HG02970 (cell line): ENCODE measurements around the gene GRPEL2.

ENCODE experiments used
- ATAC-seq: cut with Tn5 transposase; IDR thresholded peaks from one replicate; pipeline ENCODE4 v1.9.1; 2021; ENCODE audit warnings: mild to moderate bottlenecking, moderate library complexity, moderate number of reproducible peaks; ENCODE audit not compliant: unreplicated experiment, low FRiP score

GRPEL2 gene

GRCh38 chr5:149317281-149318048 lies 27.8 kb upstream of the GRPEL2 start:
- ATAC-seq, result no peak

DNA sequence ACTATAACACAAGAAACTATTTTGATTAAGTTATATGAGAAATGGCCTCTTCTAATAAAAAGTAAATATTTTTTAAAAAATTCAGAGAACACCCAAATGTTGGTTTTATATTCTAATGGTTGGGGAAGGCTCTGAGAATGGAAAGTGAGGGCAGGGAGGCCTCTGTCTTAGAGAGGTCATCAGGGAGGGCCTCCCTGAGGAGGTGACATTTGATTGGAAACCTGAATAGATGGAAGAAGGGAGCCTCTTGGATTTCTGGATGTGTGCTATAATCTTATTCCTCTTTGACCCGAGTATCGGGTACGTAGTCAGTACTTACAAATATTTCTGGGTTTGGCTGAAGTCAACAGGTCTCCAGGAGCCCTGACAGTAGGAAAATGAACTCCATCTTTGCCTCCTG lies 26.1 kb upstream of the GRPEL2 start:
- ATAC-seq, result no peak

DNA sequence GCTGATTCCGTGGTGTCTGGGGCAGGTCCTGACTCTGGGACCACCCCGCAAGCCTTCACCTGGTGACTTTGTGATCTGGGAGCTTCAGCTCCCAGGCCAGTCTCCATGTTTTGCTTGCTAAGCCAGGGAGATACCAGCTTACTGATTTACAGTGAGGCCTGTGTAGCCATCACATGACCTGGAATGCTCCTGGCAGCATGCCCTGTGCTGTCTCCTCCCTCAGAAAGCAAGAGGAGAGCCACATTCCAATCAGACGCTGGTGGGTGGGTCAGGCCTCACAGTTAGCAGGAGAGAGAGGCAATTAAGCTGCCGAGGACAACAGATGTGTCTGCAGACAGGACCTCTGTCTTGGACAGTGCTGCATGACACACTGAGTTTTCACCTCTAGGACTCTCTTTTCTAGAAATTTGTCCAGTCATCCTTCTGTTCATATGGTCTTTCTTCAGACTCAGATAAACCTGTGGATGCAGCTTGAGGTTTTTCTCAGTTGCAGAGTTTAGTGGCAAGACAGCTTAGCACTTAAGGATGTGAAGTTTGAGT lies 24.4 kb upstream of the GRPEL2 start:
- no peak for ATAC-seq

DNA sequence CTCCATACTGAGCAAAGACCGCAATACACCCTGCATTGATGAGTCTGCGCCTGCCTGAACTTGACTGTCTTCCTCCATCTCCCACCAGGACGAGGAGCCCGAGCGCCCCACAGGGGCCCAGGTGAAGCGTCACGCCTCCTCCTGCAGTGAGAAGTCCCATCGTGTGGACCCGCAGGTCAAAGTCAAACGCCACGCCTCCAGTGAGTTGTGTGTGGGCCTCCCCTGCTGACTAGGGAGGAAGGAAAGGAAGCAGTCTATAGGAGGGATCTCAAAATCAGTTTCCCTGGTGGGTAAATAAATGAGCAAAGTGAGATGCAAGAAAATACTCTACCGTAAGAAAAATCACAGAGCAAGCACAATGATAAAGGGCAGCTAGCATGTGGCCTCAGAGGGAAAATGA lies 22.8 kb upstream of the GRPEL2 start:
- ATAC-seq, result no peak

DNA sequence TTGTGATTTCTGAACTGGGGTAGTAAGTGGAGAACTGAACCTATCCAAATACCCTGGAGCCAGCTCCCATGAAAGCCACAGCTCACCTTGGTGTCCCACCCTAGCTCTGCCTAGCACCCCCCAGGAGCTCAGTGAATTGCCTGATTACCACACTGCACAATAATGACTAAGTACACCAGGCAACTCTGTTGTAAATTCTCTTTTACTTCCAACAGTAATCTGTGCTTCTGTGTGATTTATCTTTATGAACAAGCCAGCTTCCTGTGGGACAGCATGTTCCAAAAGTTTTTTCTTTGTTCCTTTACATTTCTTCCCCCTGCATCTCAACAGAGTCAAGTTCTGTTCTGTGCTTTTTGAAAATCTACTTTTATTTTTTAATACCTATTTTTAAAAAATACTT lies 22.1 kb upstream of the GRPEL2 start:
- no peak for ATAC-seq

- no peak for ATAC-seq
These were observed 21.6 kb upstream of the GRPEL2 start for GRCh38 chr5:149323621-149324205.

- ATAC-seq, result no peak
These were observed 20.7 kb upstream of the GRPEL2 start for GRCh38 chr5:149324641-149325040.

GRCh38 chr5:149325166-149325735 lies 20.0 kb upstream of the GRPEL2 start:
- no peak for ATAC-seq

DNA sequence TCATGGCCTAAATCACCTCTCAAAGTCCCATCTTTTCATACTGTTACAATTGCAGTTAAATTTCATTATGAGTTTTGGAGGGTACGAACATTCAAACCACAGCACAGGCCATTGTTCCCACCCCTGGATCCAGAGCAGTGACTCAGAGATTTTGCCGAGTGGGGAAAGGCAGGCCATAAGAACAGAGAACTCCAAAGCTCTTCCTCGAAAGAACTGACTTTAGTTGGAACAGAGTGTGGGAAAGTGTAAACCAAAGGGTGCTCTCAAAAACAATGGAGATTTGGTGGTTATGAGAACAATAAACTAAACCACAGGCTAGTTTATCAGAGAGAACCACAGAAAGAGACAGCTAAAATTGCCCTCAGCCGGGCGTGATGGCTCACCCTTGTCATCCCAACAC lies 19.4 kb upstream of the GRPEL2 start:
- ATAC-seq, result no peak

GRCh38 chr5:149326611-149327010 lies 18.7 kb upstream of the GRPEL2 start:
- ATAC-seq, result no peak

DNA sequence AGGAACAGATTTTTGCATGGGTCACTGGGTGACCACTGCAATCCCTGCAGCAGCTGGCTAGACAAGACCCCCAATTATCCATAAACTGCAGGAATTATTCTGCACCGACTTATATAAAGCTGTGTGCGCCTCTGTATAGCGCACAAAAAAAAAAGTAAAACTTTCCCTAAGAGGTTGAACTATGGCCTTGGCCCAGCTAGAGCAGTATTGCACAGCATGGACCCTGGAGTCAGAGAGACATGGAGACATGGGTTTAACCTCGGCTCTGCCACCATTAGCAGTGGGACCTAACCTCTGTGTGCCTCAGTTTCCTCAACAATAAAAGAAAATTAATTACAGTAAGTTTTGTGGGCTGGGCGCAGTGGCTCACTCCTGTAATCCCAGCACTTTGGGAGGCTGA lies 17.1 kb upstream of the GRPEL2 start:
- no peak for ATAC-seq

DNA sequence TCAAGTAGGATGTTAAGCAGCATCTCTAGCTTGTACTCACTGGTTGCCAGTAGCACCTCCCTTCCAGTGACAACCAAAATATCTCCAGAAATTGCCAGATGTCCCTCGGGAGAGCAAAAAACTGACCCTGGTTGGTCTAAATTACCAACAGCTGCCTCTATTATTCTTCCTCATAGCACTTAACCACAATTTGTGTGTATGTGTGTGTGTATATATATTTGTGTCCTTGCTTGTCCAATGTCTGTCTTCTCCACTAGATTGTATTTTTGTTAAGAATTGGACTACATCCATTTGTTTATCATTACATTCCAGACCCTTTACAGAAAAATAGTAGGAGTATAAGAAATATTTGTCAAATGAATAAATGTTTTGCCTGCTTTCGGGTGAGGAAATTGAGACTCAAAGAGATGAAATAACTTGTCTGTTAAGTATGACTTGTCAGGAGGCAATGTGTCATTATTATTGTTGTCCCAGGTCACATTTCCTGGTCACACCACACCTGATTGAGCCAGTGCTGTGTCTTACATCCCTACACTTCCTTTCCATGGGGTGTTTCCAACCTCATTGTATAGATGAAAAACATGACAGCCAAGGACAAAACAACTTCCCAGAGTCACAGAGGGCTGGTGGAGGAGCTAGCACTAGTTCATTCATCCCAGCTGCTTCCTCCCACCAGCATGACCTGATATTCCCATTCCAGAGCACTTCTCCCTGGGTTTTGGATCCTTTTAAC lies 11.4 kb upstream of the GRPEL2 start:
- no peak for ATAC-seq

GRCh38 chr5:149337736-149338135 lies 7.6 kb upstream of the GRPEL2 start:
- ATAC-seq, result no peak

DNA sequence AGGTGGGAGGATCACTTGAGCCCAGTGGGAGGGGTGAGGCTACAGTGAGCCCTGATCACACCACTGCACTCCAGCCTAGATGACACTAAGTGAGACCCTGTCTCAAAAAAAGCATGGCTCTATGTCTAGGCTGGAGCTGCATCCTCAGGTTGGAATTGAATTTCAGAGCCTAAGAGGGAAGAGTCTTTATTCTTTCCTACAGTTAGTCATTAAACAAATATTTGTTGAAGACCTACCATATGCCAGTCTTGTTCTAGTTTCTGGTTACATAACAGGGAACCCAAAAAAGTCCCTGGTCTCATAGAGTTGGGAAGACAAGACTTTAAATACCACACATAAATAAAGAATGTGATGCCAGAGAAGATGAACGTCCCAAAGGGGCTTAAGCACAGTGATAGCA lies 6.9 kb upstream of the GRPEL2 start:
- no peak for ATAC-seq

DNA sequence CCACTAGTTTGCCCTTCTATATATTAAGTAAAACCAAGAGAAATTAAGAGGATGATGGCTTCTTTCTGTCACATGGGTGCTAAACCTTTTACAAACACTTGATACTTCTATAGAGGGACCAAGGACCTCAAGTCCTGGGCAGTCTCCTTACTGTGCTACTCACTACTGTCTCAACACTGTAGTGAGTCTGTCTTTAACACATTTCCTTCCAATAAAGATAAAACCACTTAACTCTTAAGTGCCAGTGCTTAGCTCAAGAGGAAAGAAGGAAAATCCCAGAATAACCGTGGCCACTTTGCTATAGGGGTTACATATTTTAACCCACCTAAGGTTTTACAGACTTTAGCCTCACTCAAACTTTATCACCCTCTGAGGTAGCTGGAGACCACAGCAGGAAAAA lies 4.4 kb upstream of the GRPEL2 start:
- no peak for ATAC-seq

- ATAC-seq, result no peak
These were observed 3.4 kb upstream of the GRPEL2 start for GRCh38 chr5:149341876-149342275.

GRCh38 chr5:149344151-149344550 lies 1.1 kb upstream of the GRPEL2 start:
- ATAC-seq, result no peak

GRCh38 chr5:149345892-149346222 lies 558 bp downstream of the GRPEL2 start:
- ATAC-seq, result no peak

DNA sequence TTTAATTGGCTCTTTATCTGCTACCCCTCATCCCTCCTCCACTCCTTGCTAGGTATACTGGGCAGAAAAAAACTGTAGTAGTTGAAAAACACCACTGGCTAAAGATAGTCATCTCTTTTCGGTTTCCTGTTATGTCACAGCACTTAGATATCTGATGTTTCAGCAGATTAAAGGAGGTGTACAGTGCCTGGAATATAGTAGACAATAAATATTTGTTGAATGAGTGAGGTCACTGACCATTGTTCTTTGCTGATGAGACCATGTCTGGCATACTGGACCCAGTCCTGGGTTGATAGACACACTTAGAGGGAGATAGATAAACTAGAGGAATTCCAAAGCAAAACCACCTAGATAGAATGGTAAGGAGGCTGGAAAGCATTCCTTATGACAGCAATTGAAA lies 3.2 kb downstream of the GRPEL2 start:
- no peak for ATAC-seq

DNA sequence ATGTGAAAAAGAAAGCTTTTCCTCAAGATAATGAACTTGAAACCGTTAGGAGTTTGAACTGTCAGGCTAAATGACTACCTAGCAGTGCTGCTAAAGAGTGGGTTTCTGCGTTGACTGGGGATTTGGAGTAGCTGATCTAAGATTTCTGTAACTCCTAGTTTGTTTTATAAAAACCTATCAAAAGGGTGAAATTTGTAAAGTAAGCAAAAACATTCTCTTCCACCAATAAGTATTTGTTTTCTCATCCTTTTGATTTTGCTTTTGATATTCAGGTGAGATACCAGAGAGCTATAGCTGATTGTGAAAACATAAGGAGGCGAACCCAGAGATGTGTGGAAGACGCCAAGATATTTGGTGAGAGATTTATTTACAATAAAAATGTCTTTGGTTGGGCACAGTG lies 4.1 kb downstream of the GRPEL2 start:
- ATAC-seq, result no peak

GRCh38 chr5:149352169-149352568 lies 6.9 kb downstream of the GRPEL2 start:
- ATAC-seq, result no peak
